Smooth muscle cell (in vitro differentiated cells): ENCODE data around the gene CCDC174. TPM values are rescaled to one million over a fixed set of nuclear protein-coding genes. Genes with fewer than 3 reads are reported as not detected.

ENCODE experiments used
- DNase-seq: peaks from one replicate; lab custom pipeline; 2025; ENCODE audit not compliant: unreplicated experiment; lab: John Stamatoyannopoulos, UW
- H2AFZ ChIP-seq: fragments of 200-600 bp; sonication (generic); 2 replicates; pipeline ENCODE4 v1.6.0; 2016; ENCODE audit warnings: antibody characterized with exemption, low read depth, mild to moderate bottlenecking
- H3F3A ChIP-seq: fragments of 200-600 bp; sonication (generic); 2 replicates; pipeline ENCODE4 v1.6.0; 2017; ENCODE audit warnings: antibody characterized with exemption, low read depth
- H3K27ac ChIP-seq: fragments of 200-600 bp; sonication (generic); 2 replicates; pipeline ENCODE4 v1.5.1; 2016; ENCODE audit warnings: low read depth, mild to moderate bottlenecking
- H3K27me3 ChIP-seq: fragments of 200-600 bp; sonication (generic); 2 replicates; pipeline ENCODE4 v1.6.1; 2016; ENCODE audit warnings: low read depth, mild to moderate bottlenecking
- H3K36me3 ChIP-seq: fragments of 200-600 bp; sonication (generic); 2 replicates; pipeline ENCODE4 v1.5.1; 2016; ENCODE audit warnings: low read depth
- H3K4me1 ChIP-seq: fragments of 200-600 bp; sonication (generic); 2 replicates; pipeline ENCODE4 v1.5.1; 2016; ENCODE audit warnings: low read depth
- H3K4me2 ChIP-seq: fragments of 200-600 bp; sonication (generic); 2 replicates; pipeline ENCODE4 v1.6.0; 2016; ENCODE audit warnings: mild to moderate bottlenecking
- H3K4me3 ChIP-seq: fragments of 200-600 bp; sonication (generic); 2 replicates; pipeline ENCODE4 v1.5.1; 2016; ENCODE audit warnings: mild to moderate bottlenecking
- H3K79me2 ChIP-seq: fragments of 200-600 bp; sonication (generic); 2 replicates; pipeline ENCODE4 v1.6.0; 2016; ENCODE audit warnings: low read depth, mild to moderate bottlenecking
- H3K9ac ChIP-seq: fragments of 200-600 bp; sonication (generic); 2 replicates; pipeline ENCODE4 v1.6.0; 2016; ENCODE audit warnings: low read depth
- H3K9me3 ChIP-seq: fragments of 200-600 bp; sonication (generic); replicated peaks from 2 replicates; pipeline ENCODE4 v1.5.1; 2016; ENCODE audit warnings: low read depth
- H4K20me1 ChIP-seq: fragments of 200-600 bp; sonication (generic); 2 replicates; pipeline ENCODE4 v1.6.0; 2016; ENCODE audit warnings: low read depth
- CTCF ChIP-seq: fragments of 200-600 bp; sonication (generic); IDR thresholded peaks from 2 replicates; pipeline ENCODE4 v1.5.1; 2017; ENCODE audit warnings: borderline replicate concordance, mild to moderate bottlenecking, antibody characterized with exemption; ENCODE audit not compliant: insufficient read depth, poor library complexity, severe bottlenecking
- WGBS: methylation state at CpG from one replicate; pipeline ENCODE4 v1.1.7; 2016; ENCODE audit warnings: low lambda C conversion rate; 5-methylcytosine and 5-hydroxymethylcytosine counted together
- polyA plus RNA-seq: library from polyadenylated mRNA; unstranded; fragments of >200 nt; fragmentation: Nextera tagmentation; extraction: Ambion mirVana; gene quantifications from 2 replicates; pipeline ENCODE4 v1.2.1, GENCODE V29; 2016
- total RNA-seq: library from RNA; depleted of rRNA; stranded (reverse); fragments of >200 nt; gene quantifications from 2 replicates; pipeline ENCODE4 v1.2.3, GENCODE V29; 2014

Gene CCDC174
- total and polyA plus RNA-seq, 2 experiments from 2014 or later = 9.7 to 20.5 TPM

- no peak for TF ChIP-seq CTCF
- H3K36me3 ChIP-seq = no peaks in the 10 kb centered on the region
- no peak overlapping the region for H3K4me3 ChIP-seq
Observed at GRCh38 chr3:14641346-14641745, 10.2 kb upstream of the CCDC174 start.

GRCh38 chr3:14645453-14645852, 6.1 kb upstream of the CCDC174 start:
- H3K79me2 ChIP-seq = no peaks in the 10 kb centered on the region
- no peak overlapping the region for H3K4me3 ChIP-seq
- no peak overlapping the region for H3K9ac ChIP-seq
- TF ChIP-seq CTCF = no peak
- H3K9me3 ChIP-seq = no peaks in the 10 kb centered on the region
- H3K4me2 ChIP-seq = no peak overlapping the region
- H3K27ac ChIP-seq = no peak overlapping the region
- no peaks in the 10 kb centered on the region for H4K20me1 ChIP-seq
- H3K4me1 ChIP-seq = no peaks in the 10 kb centered on the region
- H3K27me3 ChIP-seq = peaks cover 33% of the 10 kb centered on the region
- 95% methylated on average over 5 of the region's 5 CpGs for WGBS
- H2AFZ ChIP-seq = no peak overlapping the region
- DNase-seq = no peak
- H3K36me3 ChIP-seq = no peaks in the 10 kb centered on the region
- H3F3A ChIP-seq = no peaks in the 10 kb centered on the region

More at GRCh38 chr3:14641346-14641745, 10.2 kb upstream of the CCDC174 start:
- H3K4me1 ChIP-seq = no peaks in the 10 kb centered on the region
- H3F3A ChIP-seq = no peaks in the 10 kb centered on the region
- no peaks in the 10 kb centered on the region for H4K20me1 ChIP-seq
- H2AFZ ChIP-seq = no peak overlapping the region
- no peak overlapping the region for H3K4me2 ChIP-seq
- H3K9me3 ChIP-seq = no peaks in the 10 kb centered on the region
- H3K9ac ChIP-seq = no peak overlapping the region
- peaks cover 66% of the 10 kb centered on the region for H3K27me3 ChIP-seq
- H3K27ac ChIP-seq = no peak overlapping the region
- no peak for DNase-seq
- 87% methylated on average over 4 of the region's 4 CpGs for WGBS
- H3K79me2 ChIP-seq = no peaks in the 10 kb centered on the region

- Histone ChIP-seq H3K36me3 (no peaks in the 10 kb centered on the region), H3K9ac (no peak overlapping the region), H3K27me3 (peaks cover 26% of the 10 kb centered on the region), H3K79me2 (no peaks in the 10 kb centered on the region), H4K20me1 (no peaks in the 10 kb centered on the region), H3K4me2 (no peak overlapping the region), H3F3A (no peaks in the 10 kb centered on the region), H3K4me3 (no peak overlapping the region), H2AFZ (no peak overlapping the region), H3K4me1 (peaks cover 5% of the 10 kb centered on the region), H3K9me3 (no peaks in the 10 kb centered on the region), H3K27ac (no peak overlapping the region)
- WGBS = 92% methylated on average over 6 of the region's 6 CpGs
- TF ChIP-seq CTCF = no peak
- no peak for DNase-seq
Observed at GRCh38 chr3:14646131-14646573, 5.4 kb upstream of the CCDC174 start.
